ENCODE measurements around the gene KLHDC4. TPM values are rescaled to one million over a fixed set of nuclear protein-coding genes. Genes with fewer than 3 reads are reported as not detected.

Gene KLHDC4
- total RNA-seq, 1 experiment from 2014 or later: 76.2 TPM

DNA sequence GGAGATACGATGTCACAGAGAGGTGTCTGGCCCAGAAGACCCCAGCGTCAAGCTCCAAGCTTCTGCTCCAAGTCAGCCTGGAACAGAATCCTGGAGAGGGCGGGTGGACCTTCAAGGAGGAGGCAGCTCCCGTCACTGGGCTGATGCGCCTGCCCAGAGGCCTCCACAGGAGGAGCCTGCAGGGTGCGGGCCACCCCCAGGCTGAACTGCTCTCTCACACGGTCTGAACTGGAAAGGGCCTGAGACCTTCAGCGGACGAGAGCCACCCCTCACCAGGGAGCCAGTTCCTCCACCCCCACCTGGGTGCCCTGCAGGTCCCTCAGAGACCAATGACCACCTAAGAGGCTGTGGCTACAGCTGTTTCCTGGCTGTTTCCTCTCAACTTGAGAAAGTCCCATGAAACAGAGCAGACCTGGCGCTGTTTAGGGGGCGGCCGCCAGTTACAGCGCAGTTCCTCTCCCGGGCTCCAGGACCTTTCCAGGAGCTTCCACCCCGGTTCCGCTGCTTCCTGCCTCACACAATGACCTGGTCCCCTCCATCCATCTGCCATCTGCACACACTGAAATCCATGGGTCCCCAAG is 36.0 kb upstream of the KLHDC4 start:
- H2AFZ ChIP-seq (ENCODE audit: low read length): no peak overlapping the region
- no peaks in the 10 kb centered on the region for H3K4me1 ChIP-seq (ENCODE audit: insufficient read depth, low read length)
- Mint-ChIP-seq H3K36me3 (ENCODE audit: insufficient read depth in 1 of 3, low read depth in 3 of 3) (no peaks in the 10 kb centered on the region; a peak in 1 of 7 replicates), H3K9me3 (peaks cover 0 to 3% of the 10 kb centered on the region in 2 experiments; a peak in 1 of 5 replicates), H3K4me3 (no peak overlapping the region), H3K4me1 (peaks cover 6 to 7% of the 10 kb centered on the region in 2 experiments), H3K27ac (no peak overlapping the region), H3K27me3 (ENCODE audit: low read depth) (peaks cover 5% of the 10 kb centered on the region)
- H3K27me3 ChIP-seq (ENCODE audit: insufficient read depth, low read length): no peaks in the 10 kb centered on the region
- no peak overlapping the region for H3T11ph ChIP-seq (ENCODE audit: low read length)
- H3K4ac ChIP-seq (ENCODE audit: low read depth, low read length): no peak overlapping the region
- H4K20me1 ChIP-seq (ENCODE audit: control insufficient read depth, insufficient read depth, insufficient read length): no peaks in the 10 kb centered on the region
- no peak overlapping the region for H2BK12ac ChIP-seq (ENCODE audit: insufficient read length, low read depth, low read length)
- H4K91ac ChIP-seq (ENCODE audit: insufficient read length, low read depth, low read length): no peak overlapping the region
- no peak overlapping the region for H2BK20ac ChIP-seq (ENCODE audit: low read depth, low read length, poor library complexity, severe bottlenecking)
- no peaks in the 10 kb centered on the region for H3K23me2 ChIP-seq (ENCODE audit: insufficient read length, low read depth, low read length, poor library complexity, severe bottlenecking)
- WGBS (ENCODE audit: extremely low coverage, insufficient read length, low lambda C conversion rate): no CpG with 5 or more reads among the region's 16 CpGs
- no peaks in the 10 kb centered on the region for H3K79me2 ChIP-seq (ENCODE audit: insufficient read depth, low read length)
- no peak overlapping the region for H2BK120ac ChIP-seq (ENCODE audit: low read depth, low read length, poor library complexity, severe bottlenecking)
- H3K4me2 ChIP-seq (ENCODE audit: insufficient read depth, insufficient read length, low read length): no peak overlapping the region
- TF ChIP-seq, protein P1, sequence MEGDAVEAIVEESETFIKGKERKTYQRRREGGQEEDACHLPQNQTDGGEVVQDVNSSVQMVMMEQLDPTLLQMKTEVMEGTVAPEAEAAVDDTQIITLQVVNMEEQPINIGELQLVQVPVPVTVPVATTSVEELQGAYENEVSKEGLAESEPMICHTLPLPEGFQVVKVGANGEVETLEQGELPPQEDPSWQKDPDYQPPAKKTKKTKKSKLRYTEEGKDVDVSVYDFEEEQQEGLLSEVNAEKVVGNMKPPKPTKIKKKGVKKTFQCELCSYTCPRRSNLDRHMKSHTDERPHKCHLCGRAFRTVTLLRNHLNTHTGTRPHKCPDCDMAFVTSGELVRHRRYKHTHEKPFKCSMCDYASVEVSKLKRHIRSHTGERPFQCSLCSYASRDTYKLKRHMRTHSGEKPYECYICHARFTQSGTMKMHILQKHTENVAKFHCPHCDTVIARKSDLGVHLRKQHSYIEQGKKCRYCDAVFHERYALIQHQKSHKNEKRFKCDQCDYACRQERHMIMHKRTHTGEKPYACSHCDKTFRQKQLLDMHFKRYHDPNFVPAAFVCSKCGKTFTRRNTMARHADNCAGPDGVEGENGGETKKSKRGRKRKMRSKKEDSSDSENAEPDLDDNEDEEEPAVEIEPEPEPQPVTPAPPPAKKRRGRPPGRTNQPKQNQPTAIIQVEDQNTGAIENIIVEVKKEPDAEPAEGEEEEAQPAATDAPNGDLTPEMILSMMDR (conservative IDR thresholded peaks at IDR 0.05): no peak
- no peak overlapping the region for H4K5ac ChIP-seq (ENCODE audit: insufficient read length, low read depth, low read length)
- H2AK5ac ChIP-seq (ENCODE audit: insufficient read length, low read length): no peak overlapping the region
- DNase-seq: no peak
- H3K23ac ChIP-seq (ENCODE audit: insufficient read length, low read depth, low read length): no peak overlapping the region
- no peak overlapping the region for H3K9ac ChIP-seq (ENCODE audit: extremely low read depth, insufficient read length, low read length)
- H3K9me3 ChIP-seq (ENCODE audit: control insufficient read depth, low read depth, low read length): no peaks in the 10 kb centered on the region
- H4K8ac ChIP-seq (replicated peaks; ENCODE audit: insufficient read length, low read depth, low read length): no peak overlapping the region
- H3K56ac ChIP-seq (ENCODE audit: insufficient read length, low read depth, low read length): no peak overlapping the region
- H3K18ac ChIP-seq (ENCODE audit: insufficient read length, low read depth, low read length): no peak overlapping the region
- H3K27ac ChIP-seq (ENCODE audit: insufficient read length, low read depth, low read length): no peak overlapping the region
- H2BK15ac ChIP-seq (ENCODE audit: low read depth, low read length): no peak overlapping the region
- no peak overlapping the region for H2BK5ac ChIP-seq (ENCODE audit: insufficient read length, low read length)
- H3K79me1 ChIP-seq (ENCODE audit: insufficient read depth, low read depth, low read length, poor library complexity, severe bottlenecking): no peaks in the 10 kb centered on the region
- no peak overlapping the region for H3K14ac ChIP-seq (ENCODE audit: insufficient read depth, low read length)

Data from H9 (cell line).